HepG2 (cell line): ENCODE data around the gene HECTD3. TPM values are rescaled to one million over a fixed set of nuclear protein-coding genes. Genes with fewer than 3 reads are reported as not detected.

Source experiments
- CAMTA2 ChIP-seq: sonication (generic); formaldehyde crosslinking; IDR thresholded peaks from 2 replicates; pipeline ENCODE4 v1.4.0; 2020; ENCODE audit warnings: mild to moderate bottlenecking, missing genetic modification reagents, borderline replicate concordance
- CBX2 ChIP-seq, 2 experiments: fragments of 200-600 bp in 1 of 2; sonication (generic); formaldehyde crosslinking in 1 of 2; IDR thresholded peaks; 2 replicates each; pipeline versions ENCODE4 v1.7.0 to v1.8.1; 2018 to 2022; ENCODE audit warnings: low read depth in 2 of 2, low read length in 1 of 2, mild to moderate bottlenecking in 1 of 2, missing genetic modification reagents in 1 of 2
- DNMT1 ChIP-seq: sonication (generic); formaldehyde crosslinking; IDR thresholded peaks from 2 replicates; pipeline ENCODE4 v1.5.1; 2020; ENCODE audit warnings: mild to moderate bottlenecking, missing genetic modification reagents
- DPF2 ChIP-seq: sonication (generic); formaldehyde crosslinking; IDR thresholded peaks from 2 replicates; pipeline ENCODE4 v1.4.0; 2020; ENCODE audit warnings: mild to moderate bottlenecking, low read depth, missing genetic modification reagents, borderline replicate concordance
- HHEX ChIP-seq: IDR thresholded peaks from 2 replicates; pipeline ENCODE4 v1.6.1; 2016; ENCODE audit warnings: control low read depth
- LBX2 ChIP-seq: sonication (generic); formaldehyde crosslinking; IDR thresholded peaks from 2 replicates; pipeline ENCODE4 v1.5.0; 2020; ENCODE audit warnings: missing genetic modification reagents, mild to moderate bottlenecking, borderline replicate concordance
- MZF1 ChIP-seq: sonication (generic); formaldehyde crosslinking; IDR thresholded peaks from 2 replicates; pipeline ENCODE4 v1.8.1; 2023; ENCODE audit warnings: mild to moderate bottlenecking, missing genetic modification reagents, borderline replicate concordance
- RCOR2 ChIP-seq: IDR thresholded peaks from 2 replicates; pipeline ENCODE4 v1.6.1; 2016; ENCODE audit warnings: missing biosample characterization, missing genetic modification reagents
- REST ChIP-seq, 2 experiments: IDR thresholded peaks; 2 replicates each; pipeline ENCODE4 v1.6.1; 2011 to 2012; ENCODE audit warnings: low read length in 2 of 2, borderline replicate concordance in 1 of 2, low read depth in 1 of 2, mild to moderate bottlenecking in 1 of 2, moderate library complexity in 1 of 2
- RNF2 ChIP-seq: fragments of 450-650 bp; conservative IDR thresholded peaks from 2 replicates; pipeline ENCODE4 v1.6.1; 2016; ENCODE audit warnings: low read depth
- SRSF4 ChIP-seq: fragments of 200-400 bp; formaldehyde crosslinking; IDR thresholded peaks from one replicate; pipeline ENCODE4 v1.6.1; 2018; ENCODE audit warnings: mild to moderate bottlenecking, low read depth, low read length, moderate library complexity; ENCODE audit not compliant: poor library complexity, severe bottlenecking
- SRSF9 ChIP-seq: fragments of 200-400 bp; formaldehyde crosslinking; IDR thresholded peaks from 2 replicates; pipeline ENCODE4 v1.6.1; 2018; ENCODE audit warnings: borderline replicate concordance, mild to moderate bottlenecking, low read depth, low read length; ENCODE audit not compliant: insufficient read depth, poor library complexity, severe bottlenecking
- TCF7 ChIP-seq: sonication (generic); IDR thresholded peaks from 2 replicates; pipeline ENCODE4 v1.6.1; 2016; ENCODE audit warnings: antibody characterized with exemption, low read depth
- ZFP91 ChIP-seq: sonication (generic); formaldehyde crosslinking; IDR thresholded peaks from 2 replicates; pipeline ENCODE4 v1.9.0; 2022; ENCODE audit warnings: missing genetic modification reagents, mild to moderate bottlenecking, borderline replicate concordance
- ZFX ChIP-seq: sonication (generic); formaldehyde crosslinking; IDR thresholded peaks from 2 replicates; pipeline ENCODE4 v1.4.0; 2020; ENCODE audit warnings: mild to moderate bottlenecking, low read depth, missing genetic modification reagents, moderate library complexity
- ZNF18 ChIP-seq: sonication (generic); formaldehyde crosslinking; IDR thresholded peaks from 2 replicates; pipeline ENCODE4 v1.8.0; 2022; ENCODE audit warnings: mild to moderate bottlenecking, missing genetic modification reagents; ENCODE audit not compliant: insufficient replicate concordance
- ZNF292 ChIP-seq: sonication (generic); formaldehyde crosslinking; IDR thresholded peaks from 2 replicates; pipeline ENCODE4 v1.8.1; 2022; ENCODE audit warnings: mild to moderate bottlenecking, low read depth, missing genetic modification reagents, borderline replicate concordance
- ZNF652 ChIP-seq: IDR thresholded peaks from 2 replicates; pipeline ENCODE4 v1.6.1; 2016; ENCODE audit warnings: low read depth, borderline replicate concordance
- ZNF703 ChIP-seq: sonication (generic); formaldehyde crosslinking; IDR thresholded peaks from 2 replicates; pipeline ENCODE4 v1.5.1; 2020; ENCODE audit warnings: missing genetic modification reagents, mild to moderate bottlenecking, moderate library complexity, borderline replicate concordance
- ZNF713 ChIP-seq: sonication (generic); formaldehyde crosslinking; IDR thresholded peaks from 2 replicates; pipeline ENCODE4 v1.4.0; 2020; ENCODE audit warnings: mild to moderate bottlenecking, missing genetic modification reagents
- polyA plus RNA-seq, 8 experiments: library from polyadenylated mRNA; depleted of rRNA in 3 of 8; stranded (reverse) in 7 of 8; unstranded in 1 of 8; fragments of >200 nt; fragmentation: Illumina TruSeq in 4 of 8; extraction: Trizol in 4 of 8; gene quantifications; 2 replicates each; pipeline versions ENCODE4 v1.2.1 to v1.2.3, GENCODE V29; 2011 to 2016; ENCODE audit warnings: low read depth in 4 of 8, missing spikeins in 1 of 8, mixed read lengths in 1 of 8; ENCODE audit not compliant: insufficient read depth in 1 of 8
- total RNA-seq, 5 experiments: library from RNA; depleted of rRNA; stranded (reverse); fragments of >200 nt; fragmentation: Illumina TruSeq; extraction: Trizol; gene quantifications; 2 replicates each; pipeline ENCODE4 v1.2.3, GENCODE V29; 2016; ENCODE audit warnings: low read depth in 1 of 5

Gene HECTD3
- total and polyA plus RNA-seq, 2 of the 13 experiments (the other 11 are each of a cell fraction or from before 2014, with no cell fraction given) = 18.6 to 24.5 TPM

GRCh38 chr1:45010855-45011811 is at the start of gene HECTD3 (continued):
- TF ChIP-seq CAMTA2 (CRISPR knock-in tag) (no peak), CBX2 (IDR thresholded peaks at IDR 0.05; ENCODE audit: low read depth, low read length) (no peak), CBX2 (CRISPR knock-in tag; IDR thresholded peaks at IDR 0.05; ENCODE audit: low read depth) (no peak), ZFX (CRISPR knock-in tag) (peak; percentile 79), DNMT1 (CRISPR knock-in tag) (no peak), DPF2 (CRISPR knock-in tag) (no peak), ZFP91 (CRISPR knock-in tag) (peak; percentile 43), ZNF292 (CRISPR knock-in tag) (0 out of 2 replicates have a peak, but pooled peaks have one; percentile 14), MZF1 (no peak), TCF7 (no peak), ZNF18 (CRISPR knock-in tag) (no peak), SRSF4 (no peak), ZNF652 (CRISPR knock-in tag) (no peak), LBX2 (CRISPR knock-in tag) (no peak), ZNF713 (no peak), RNF2 (no peak), SRSF9 (no peak), ZNF703 (no peak), RCOR2 (CRISPR knock-in tag) (no peak), HHEX (CRISPR knock-in tag) (no peak), REST (IDR thresholded peaks at IDR 0.05; ENCODE audit: borderline replicate concordance in 1 of 2, low read depth in 1 of 2, low read length in 2 of 2) (peak in 1 of 2 experiments; percentile 36; a peak in 1 of 4 replicates)
